DND-41 (cell line): ENCODE results near the gene COL20A1.

Experiments
- ATAC-seq: fragments of 200-7000 bp; cut with Tn5 transposase; 3 replicates; pipeline ENCODE4 v1.9.1; 2021; ENCODE audit warnings: low read depth; ENCODE audit not compliant: insufficient read depth
- DNase-seq: peaks from one replicate; pipeline ENCODE4 v3.0.0-alpha.2; 2020
- H2AFZ ChIP-seq: 2 replicates; pipeline ENCODE4 v1.6.0; 2012; ENCODE audit warnings: low read depth, low read length
- H3K27ac ChIP-seq: 2 replicates; pipeline ENCODE4 v1.5.1; 2012; ENCODE audit warnings: low read length, inconsistent platforms
- H3K27me3 ChIP-seq: fragments of 200-600 bp; sonication (generic); 2 replicates; pipeline ENCODE4 v1.6.0; 2012; ENCODE audit warnings: low read length, mild to moderate bottlenecking, inconsistent platforms; ENCODE audit not compliant: insufficient read depth, poor library complexity
- H3K36me3 ChIP-seq: 2 replicates; pipeline ENCODE4 v1.5.1; 2012; ENCODE audit warnings: low read length, inconsistent platforms; ENCODE audit not compliant: insufficient read depth
- H3K4me1 ChIP-seq: 2 replicates; pipeline ENCODE4 v1.5.1; 2012; ENCODE audit warnings: mild to moderate bottlenecking, low read length; ENCODE audit not compliant: insufficient read depth
- H3K4me2 ChIP-seq: 2 replicates; pipeline ENCODE4 v1.6.0; 2012; ENCODE audit warnings: mild to moderate bottlenecking, moderate library complexity, low read length, inconsistent platforms; ENCODE audit not compliant: insufficient read depth
- H3K4me3 ChIP-seq, 2 experiments: fragments of 200-600 bp in 1 of 2; shearing (Covaris generic) in 1 of 2; 2 replicates each; pipeline ENCODE4 v1.5.1; 2012 to 2016; ENCODE audit warnings: inconsistent platforms in 2 of 2, low read length in 2 of 2, mild to moderate bottlenecking in 2 of 2, low read depth in 1 of 2, moderate library complexity in 1 of 2
- H3K79me2 ChIP-seq: 2 replicates; pipeline ENCODE4 v1.6.0; 2012; ENCODE audit warnings: low read length, inconsistent platforms; ENCODE audit not compliant: insufficient read depth
- H3K9ac ChIP-seq: 2 replicates; pipeline ENCODE4 v1.6.0; 2012; ENCODE audit warnings: low read depth, mild to moderate bottlenecking, inconsistent platforms, low read length, moderate library complexity
- H3K9me3 ChIP-seq: 2 replicates; pipeline ENCODE4 v1.5.1; 2012; ENCODE audit warnings: low read length, moderate library complexity, mild to moderate bottlenecking, inconsistent platforms; ENCODE audit not compliant: insufficient read depth, severe bottlenecking
- H4K20me1 ChIP-seq: 2 replicates; pipeline ENCODE4 v1.6.0; 2012; ENCODE audit warnings: low read length; ENCODE audit not compliant: insufficient read depth
- EZH2 ChIP-seq: IDR thresholded peaks from 3 replicates; pipeline ENCODE4 v1.6.1; 2012; ENCODE audit warnings: borderline replicate concordance, low read depth, mild to moderate bottlenecking, moderate library complexity, low read length, inconsistent platforms; ENCODE audit not compliant: severe bottlenecking
- TF ChIP-seq, protein P1 (sequence below): IDR thresholded peaks from 2 replicates; pipeline ENCODE4 v1.5.1; 2012; ENCODE audit warnings: borderline replicate concordance, low read length, moderate library complexity, mild to moderate bottlenecking; ENCODE audit not compliant: poor library complexity, severe bottlenecking; ENCODE audit errors: extremely low read depth

Gene COL20A1

GRCh38 chr20:63290677-63291472 lies 2.1 kb upstream of the COL20A1 start:
- H3K9ac ChIP-seq, result no peak overlapping the region
- peaks cover under 1% of the 10 kb centered on the region; the same call in 1 of the 2 replicates for H3K4me1 ChIP-seq
- H2AFZ ChIP-seq, result no peak overlapping the region
- ATAC-seq (peak; percentile 73), DNase-seq (peak; percentile 72)
- peaks cover 2% of the 10 kb centered on the region; the same call in 1 of the 2 replicates for H3K79me2 ChIP-seq
- no peak overlapping the region for H3K4me3 ChIP-seq
- TF ChIP-seq EZH2, result no peak
- TF ChIP-seq, protein P1, sequence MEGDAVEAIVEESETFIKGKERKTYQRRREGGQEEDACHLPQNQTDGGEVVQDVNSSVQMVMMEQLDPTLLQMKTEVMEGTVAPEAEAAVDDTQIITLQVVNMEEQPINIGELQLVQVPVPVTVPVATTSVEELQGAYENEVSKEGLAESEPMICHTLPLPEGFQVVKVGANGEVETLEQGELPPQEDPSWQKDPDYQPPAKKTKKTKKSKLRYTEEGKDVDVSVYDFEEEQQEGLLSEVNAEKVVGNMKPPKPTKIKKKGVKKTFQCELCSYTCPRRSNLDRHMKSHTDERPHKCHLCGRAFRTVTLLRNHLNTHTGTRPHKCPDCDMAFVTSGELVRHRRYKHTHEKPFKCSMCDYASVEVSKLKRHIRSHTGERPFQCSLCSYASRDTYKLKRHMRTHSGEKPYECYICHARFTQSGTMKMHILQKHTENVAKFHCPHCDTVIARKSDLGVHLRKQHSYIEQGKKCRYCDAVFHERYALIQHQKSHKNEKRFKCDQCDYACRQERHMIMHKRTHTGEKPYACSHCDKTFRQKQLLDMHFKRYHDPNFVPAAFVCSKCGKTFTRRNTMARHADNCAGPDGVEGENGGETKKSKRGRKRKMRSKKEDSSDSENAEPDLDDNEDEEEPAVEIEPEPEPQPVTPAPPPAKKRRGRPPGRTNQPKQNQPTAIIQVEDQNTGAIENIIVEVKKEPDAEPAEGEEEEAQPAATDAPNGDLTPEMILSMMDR, result peak; percentile 81
- peaks cover 39% of the 10 kb centered on the region for H3K36me3 ChIP-seq
- no peak overlapping the region for H3K4me2 ChIP-seq
- H3K27me3 ChIP-seq, result peaks cover 10% of the 10 kb centered on the region
- no peak overlapping the region for H3K27ac ChIP-seq
- H3K9me3 ChIP-seq, result no peaks in the 10 kb centered on the region
- peaks cover 55% of the 10 kb centered on the region for H4K20me1 ChIP-seq

- Histone ChIP-seq H3K4me1 (no peaks in the 10 kb centered on the region), H3K9me3 (no peaks in the 10 kb centered on the region), H2AFZ (no peak overlapping the region), H3K27ac (no peak overlapping the region), H3K4me2 (no peak overlapping the region), H3K9ac (no peak overlapping the region), H3K27me3 (peaks cover 10% of the 10 kb centered on the region), H3K79me2 (no peaks in the 10 kb centered on the region), H3K36me3 (peaks cover 31% of the 10 kb centered on the region), H3K4me3 (no peak overlapping the region), H4K20me1 (peaks cover 55% of the 10 kb centered on the region)
- no peak for ATAC-seq
- no peak for DNase-seq
- TF ChIP-seq, protein P1, result no peak
- TF ChIP-seq EZH2, result no peak
These were observed 1.2 kb upstream of the COL20A1 start for GRCh38 chr20:63291811-63292210.

DNA sequence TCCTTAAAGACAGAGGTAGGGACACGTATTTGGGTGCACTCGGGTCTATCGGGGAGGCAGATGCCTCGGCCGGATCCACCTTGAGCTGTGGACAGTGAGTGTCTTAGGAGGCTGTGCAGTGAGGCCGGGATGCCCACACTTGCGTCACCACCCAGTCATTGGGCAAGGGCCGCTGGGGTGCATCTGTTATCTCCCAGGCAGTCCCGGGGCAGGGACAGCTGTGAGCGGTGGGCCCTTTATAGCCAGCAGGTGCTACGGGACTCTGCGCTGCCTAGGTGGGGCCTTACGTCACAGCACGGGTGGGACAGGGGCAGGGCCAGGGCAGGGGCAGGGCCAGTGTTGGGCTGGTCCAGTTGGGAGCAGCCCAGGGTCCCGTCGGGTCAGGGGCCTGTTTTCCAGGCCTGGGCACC lies 689 bp upstream of the COL20A1 start:
- Histone ChIP-seq H3K9ac (no peak overlapping the region), H3K9me3 (no peaks in the 10 kb centered on the region), H3K27ac (no peak overlapping the region), H3K79me2 (no peaks in the 10 kb centered on the region), H2AFZ (no peak overlapping the region), H4K20me1 (peaks cover 55% of the 10 kb centered on the region), H3K4me2 (no peak overlapping the region), H3K27me3 (peaks cover 10% of the 10 kb centered on the region), H3K4me3 (no peak overlapping the region), H3K4me1 (no peaks in the 10 kb centered on the region), H3K36me3 (peaks cover 26% of the 10 kb centered on the region)
- TF ChIP-seq, protein P1, result no peak
- no peak for TF ChIP-seq EZH2
- ATAC-seq (no peak), DNase-seq (no peak)
